Fibroblast of skin of back (primary cell): Measurements from ENCODE around the gene RTL10.

ENCODE experiments used
- DNase-seq: peaks from one replicate; pipeline ENCODE4 v3.0.0-alpha.2; 2013

The RTL10 gene

DNA sequence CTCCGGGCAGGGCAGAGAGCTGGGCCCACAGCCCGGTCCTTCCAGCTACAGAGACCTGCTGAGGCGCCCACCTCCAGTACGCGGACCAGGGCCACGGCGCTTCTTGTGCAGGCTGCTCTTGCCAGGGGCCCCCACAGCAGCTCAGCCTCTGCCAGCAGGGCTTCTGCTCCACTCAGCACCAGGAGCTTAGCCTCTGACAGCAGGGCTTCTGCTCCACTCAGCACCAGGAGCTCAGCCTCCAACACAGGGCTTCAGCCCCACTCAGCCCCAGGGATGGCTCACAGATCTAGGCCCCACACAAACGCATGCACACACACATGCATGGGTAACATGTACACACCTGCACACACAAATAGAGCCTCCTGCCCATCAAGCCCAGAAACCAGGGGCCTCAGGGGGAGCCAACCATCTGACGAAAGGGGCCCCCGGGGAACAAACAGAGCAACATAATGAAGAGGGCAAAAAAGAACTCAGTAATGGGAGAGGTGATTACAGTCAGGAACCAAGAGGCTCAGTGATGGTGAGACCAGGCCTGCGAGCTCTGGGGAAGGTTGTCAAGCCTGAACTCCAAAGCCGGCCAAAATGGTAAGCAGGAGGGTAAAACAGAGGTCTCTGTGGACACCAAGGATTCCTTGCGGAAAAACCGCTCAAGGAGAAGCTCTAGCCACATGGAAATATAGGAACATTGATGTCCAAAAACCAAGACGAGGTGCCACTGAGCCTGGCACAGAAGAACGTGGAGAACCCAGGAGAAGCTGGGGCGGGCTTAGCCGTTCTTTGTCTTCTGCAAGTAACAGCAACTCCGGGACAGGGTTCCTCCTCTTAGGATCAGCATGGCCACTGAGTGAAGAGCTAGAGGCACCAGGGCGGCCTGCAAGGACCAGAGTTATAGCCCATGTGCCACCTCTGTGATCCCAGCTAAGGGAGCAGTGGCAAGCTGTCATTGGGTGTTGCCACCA lies 46.5 kb downstream of the RTL10 start:
- DNase-seq, result no peak

DNA sequence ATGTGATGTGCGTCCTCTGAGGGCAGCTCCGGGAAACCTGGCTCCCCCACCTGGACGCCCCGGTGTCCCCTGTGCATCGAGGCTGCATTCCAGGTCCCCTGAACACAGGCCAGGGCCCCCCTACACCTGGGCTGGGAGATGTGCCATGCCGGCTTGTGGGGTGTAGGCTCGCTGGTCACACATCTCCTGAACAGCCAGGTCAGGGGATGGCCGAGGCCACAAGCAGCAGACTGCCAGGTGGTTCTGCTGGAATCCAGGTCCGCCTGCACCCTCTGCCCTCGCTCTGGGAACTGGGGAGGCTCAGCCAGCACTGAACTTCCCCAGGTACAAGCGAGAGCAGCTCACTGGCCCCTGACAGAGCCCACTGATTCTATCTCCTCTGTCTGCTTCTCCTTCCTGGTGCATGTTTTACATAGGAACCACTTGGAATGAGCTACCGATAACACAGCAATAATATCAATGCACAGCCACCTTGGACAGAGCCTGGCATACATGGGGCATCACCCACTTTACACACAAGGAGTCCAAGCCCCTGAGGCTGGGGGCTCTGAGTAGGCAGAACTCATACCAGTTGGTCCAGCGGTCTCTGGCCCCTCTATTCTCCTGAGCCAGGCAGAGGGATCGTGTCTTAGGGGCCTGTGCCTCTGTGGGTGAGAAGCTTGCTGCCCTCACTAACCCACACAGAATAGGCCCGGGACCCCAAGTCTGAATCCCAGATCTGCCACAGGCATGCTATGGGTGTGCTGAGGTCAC lies 47.3 kb downstream of the RTL10 start:
- DNase-seq, result no peak

DNA sequence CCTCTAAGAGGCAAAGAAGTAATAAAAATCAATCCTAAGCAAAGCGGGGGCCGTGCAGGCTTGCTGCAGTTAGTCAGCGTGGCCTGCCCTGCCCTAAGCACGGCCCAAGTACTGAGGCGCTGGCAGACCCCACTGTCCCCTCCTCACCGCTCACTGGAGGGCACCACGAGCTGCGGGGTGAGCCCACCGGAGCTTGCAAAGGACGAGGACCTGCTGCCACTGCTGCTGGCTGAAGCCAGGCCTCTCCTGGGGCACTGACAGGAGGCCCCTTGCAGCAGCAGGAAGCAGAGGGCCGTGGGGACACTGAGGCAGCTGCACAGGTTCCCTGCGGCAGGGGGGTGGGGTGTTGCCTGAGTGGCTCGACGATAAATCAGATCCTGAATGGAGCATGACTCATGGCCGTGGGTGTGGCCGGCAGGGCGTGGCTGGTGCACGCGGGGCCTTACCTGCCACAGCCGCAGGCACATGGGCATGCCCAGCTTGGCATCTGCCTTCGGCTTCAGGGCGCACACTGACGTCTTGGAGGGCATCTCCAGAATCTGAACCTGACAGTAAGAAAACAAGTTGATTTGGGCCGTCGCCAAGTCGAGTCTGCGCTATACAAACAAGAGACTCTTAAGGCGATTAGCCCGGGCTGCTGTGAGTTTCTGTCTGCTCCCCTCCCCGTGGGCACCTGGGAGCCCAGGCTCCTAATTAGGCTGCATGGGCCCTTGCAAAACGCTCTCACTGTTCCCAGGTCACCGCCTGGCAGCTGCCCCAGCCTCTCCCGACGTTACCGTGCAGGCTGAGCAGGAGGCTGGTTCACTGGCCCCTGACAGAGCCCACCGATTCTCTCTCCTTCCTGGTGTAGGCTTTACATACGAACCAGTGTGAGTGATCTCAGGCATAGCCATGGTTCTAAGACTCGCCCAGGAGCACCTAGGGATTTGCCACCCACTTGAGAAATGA lies 48.2 kb downstream of the RTL10 start:
- no peak for DNase-seq

DNA sequence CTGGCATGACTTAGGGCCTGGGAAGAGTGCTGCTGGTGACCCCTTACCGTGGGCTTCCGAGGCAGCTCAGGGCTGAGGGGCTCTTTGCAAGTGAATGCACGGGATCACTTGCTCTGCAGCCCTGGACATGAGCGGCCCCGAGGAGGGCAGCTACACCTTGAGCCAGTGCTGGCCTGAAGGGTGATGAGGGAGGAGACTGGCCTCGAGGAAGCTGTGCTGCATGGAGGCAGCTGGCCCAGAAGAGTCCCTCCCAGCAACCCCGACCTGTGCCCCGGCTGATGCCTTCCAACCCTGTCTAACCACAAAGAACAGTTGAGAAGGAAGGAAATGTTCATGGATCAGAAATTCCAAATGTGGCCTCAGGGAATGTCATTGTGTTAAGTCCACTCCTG lies 48.9 kb downstream of the RTL10 start:
- no peak for DNase-seq
